SHP77 (cell line): ENCODE results near the gene CHST4.
A peak's percentile ranks its signal among the peaks of the same experiment; 100 is the strongest.
"Not testable (repeated sequence)": the region's sequence is repeated elsewhere in the genome, so short reads cannot be mapped to it uniquely, and the experiment has no call there.

Experiments
- DNase-seq, 2 experiments: peaks; one replicate each; lab custom pipeline; 2025; lab: John Stamatoyannopoulos, UW

Gene CHST4

GRCh38 chr16:71524566-71525553, 1.4 kb upstream of the CHST4 start:
- DNase-seq, result no peak

- DNase-seq, result no peak
These were observed 2.0 kb downstream of the CHST4 start for GRCh38 chr16:71528257-71528656.

GRCh38 chr16:71528863-71529262, 2.6 kb downstream of the CHST4 start:
- DNase-seq, result no peak

- no peak for DNase-seq
These were observed 6.1 kb downstream of the CHST4 start for GRCh38 chr16:71532366-71532765.

- DNase-seq, result peak in 1 of 2 experiments; percentile 23
These were observed 10.7 kb downstream of the CHST4 start for GRCh38 chr16:71536752-71537499.

- DNase-seq, result peak; percentile 37 to 73
These were observed 11.4 kb downstream of the CHST4 start for GRCh38 chr16:71537643-71538042.

- peak; percentile 18 to 31 for DNase-seq
These were observed 16.2 kb downstream of the CHST4 start for GRCh38 chr16:71542377-71542776.

GRCh38 chr16:71547168-71547567, 20.9 kb downstream of the CHST4 start:
- DNase-seq, result no peak

GRCh38 chr16:71552698-71553503, 26.7 kb downstream of the CHST4 start:
- DNase-seq, result no peak

- no peak for DNase-seq
These were observed 29.1 kb downstream of the CHST4 start for GRCh38 chr16:71555230-71555891.

- no peak for DNase-seq
These were observed 31.1 kb downstream of the CHST4 start for GRCh38 chr16:71557299-71557698.

- no peak for DNase-seq
These were observed 31.8 kb downstream of the CHST4 start for GRCh38 chr16:71557954-71558582.

GRCh38 chr16:71559855-71560254, 33.6 kb downstream of the CHST4 start:
- no peak for DNase-seq

GRCh38 chr16:71561886-71562285, 35.7 kb downstream of the CHST4 start:
- not testable (repeated sequence) for DNase-seq

- DNase-seq, result no peak
These were observed 36.3 kb downstream of the CHST4 start for GRCh38 chr16:71562552-71562951.

GRCh38 chr16:71564335-71564967, 38.2 kb downstream of the CHST4 start:
- DNase-seq, result no peak

GRCh38 chr16:71565812-71566700, 39.8 kb downstream of the CHST4 start:
- DNase-seq, result no peak

- DNase-seq, result no peak
These were observed 41.7 kb downstream of the CHST4 start for GRCh38 chr16:71567931-71568330.

- DNase-seq, result no peak
These were observed 42.3 kb downstream of the CHST4 start for GRCh38 chr16:71568551-71568950.
